Stomach (tissue), 4 donors: ENCODE results near the gene AMMECR1L.

Source experiments
- CTCF ChIP-seq, 7 experiments: fragments of 450-650 bp in 4 of 7; fragments of 200-600 bp in 3 of 7; sonication (generic) in 3 of 7; IDR thresholded peaks; one replicate each; pipeline ENCODE4 v1.5.1; 2016 to 2019; ENCODE audit warnings: antibody characterized with exemption in 7 of 7, control low read depth in 2 of 7, mild to moderate bottlenecking in 1 of 7
- EP300 ChIP-seq: sonication (generic); formaldehyde crosslinking; IDR thresholded peaks from one replicate; pipeline ENCODE4 v1.6.1; 2017; ENCODE audit warnings: antibody characterized with exemption

GRCh38 chr2:127818794-127819425 is 66.8 kb downstream of the AMMECR1L start:
- TF ChIP-seq CTCF (IDR thresholded peaks at IDR 0.05) (no peak), EP300 (no peak)
